GM23338 (cell line): Measurements from ENCODE around the gene KRT16. TPM values are rescaled to one million over a fixed set of nuclear protein-coding genes. Genes with fewer than 3 reads are reported as not detected.

Experiments used
- EZH2 ChIP-seq: fragments of 200-600 bp; sonication (generic); IDR thresholded peaks from one replicate; pipeline ENCODE4 v1.8.0; 2017; ENCODE audit warnings: antibody characterized with exemption, mild to moderate bottlenecking, low read depth; ENCODE audit not compliant: unreplicated experiment
- EZH2phosphoT487 ChIP-seq: fragments of 200-600 bp; sonication (generic); IDR thresholded peaks from one replicate; pipeline ENCODE4 v1.8.1; 2018; ENCODE audit warnings: antibody characterized with exemption; ENCODE audit not compliant: unreplicated experiment
- JUNB ChIP-seq: IDR thresholded peaks from one replicate; pipeline ENCODE4 v1.6.1; 2016; ENCODE audit warnings: antibody characterized with exemption; ENCODE audit not compliant: unreplicated experiment
- NANOG ChIP-seq: IDR thresholded peaks from 2 replicates; pipeline ENCODE4 v1.6.1; 2016; ENCODE audit warnings: antibody characterized with exemption, borderline replicate concordance
- POLR2AphosphoS5 ChIP-seq: IDR thresholded peaks from 2 replicates; pipeline ENCODE4 v1.6.1; 2016; ENCODE audit warnings: antibody characterized with exemption, low read depth
- polyA plus RNA-seq: library from polyadenylated mRNA; unstranded; fragments of >200 nt; fragmentation: Nextera tagmentation; extraction: Ambion mirVana; gene quantifications from 2 replicates; pipeline ENCODE4 v1.2.1, GENCODE V29; 2016
- total RNA-seq: library from RNA; depleted of rRNA; stranded (reverse); fragments of >200 nt; shearing (Covaris generic); gene quantifications from 2 replicates; pipeline ENCODE4 v1.2.3, GENCODE V29; 2014
- TF ChIP-seq, protein P1 (sequence below): fragments of 250-450 bp; sonication (Bioruptor Pico); IDR thresholded peaks from 2 replicates; pipeline ENCODE4 v1.5.0; 2020; ENCODE audit warnings: mild to moderate bottlenecking, moderate library complexity
- TF ChIP-seq, protein P2 (sequence below): IDR thresholded peaks from one replicate; pipeline ENCODE4 v1.6.1; 2018; ENCODE audit warnings: antibody characterized with exemption; ENCODE audit not compliant: unreplicated experiment

The KRT16 gene
- total and polyA plus RNA-seq, 2 experiments from 2014 or later: not detected

GRCh38 chr17:41653421-41653820 lies 40.9 kb upstream of the KRT16 start (continued):
- TF ChIP-seq, protein P1, sequence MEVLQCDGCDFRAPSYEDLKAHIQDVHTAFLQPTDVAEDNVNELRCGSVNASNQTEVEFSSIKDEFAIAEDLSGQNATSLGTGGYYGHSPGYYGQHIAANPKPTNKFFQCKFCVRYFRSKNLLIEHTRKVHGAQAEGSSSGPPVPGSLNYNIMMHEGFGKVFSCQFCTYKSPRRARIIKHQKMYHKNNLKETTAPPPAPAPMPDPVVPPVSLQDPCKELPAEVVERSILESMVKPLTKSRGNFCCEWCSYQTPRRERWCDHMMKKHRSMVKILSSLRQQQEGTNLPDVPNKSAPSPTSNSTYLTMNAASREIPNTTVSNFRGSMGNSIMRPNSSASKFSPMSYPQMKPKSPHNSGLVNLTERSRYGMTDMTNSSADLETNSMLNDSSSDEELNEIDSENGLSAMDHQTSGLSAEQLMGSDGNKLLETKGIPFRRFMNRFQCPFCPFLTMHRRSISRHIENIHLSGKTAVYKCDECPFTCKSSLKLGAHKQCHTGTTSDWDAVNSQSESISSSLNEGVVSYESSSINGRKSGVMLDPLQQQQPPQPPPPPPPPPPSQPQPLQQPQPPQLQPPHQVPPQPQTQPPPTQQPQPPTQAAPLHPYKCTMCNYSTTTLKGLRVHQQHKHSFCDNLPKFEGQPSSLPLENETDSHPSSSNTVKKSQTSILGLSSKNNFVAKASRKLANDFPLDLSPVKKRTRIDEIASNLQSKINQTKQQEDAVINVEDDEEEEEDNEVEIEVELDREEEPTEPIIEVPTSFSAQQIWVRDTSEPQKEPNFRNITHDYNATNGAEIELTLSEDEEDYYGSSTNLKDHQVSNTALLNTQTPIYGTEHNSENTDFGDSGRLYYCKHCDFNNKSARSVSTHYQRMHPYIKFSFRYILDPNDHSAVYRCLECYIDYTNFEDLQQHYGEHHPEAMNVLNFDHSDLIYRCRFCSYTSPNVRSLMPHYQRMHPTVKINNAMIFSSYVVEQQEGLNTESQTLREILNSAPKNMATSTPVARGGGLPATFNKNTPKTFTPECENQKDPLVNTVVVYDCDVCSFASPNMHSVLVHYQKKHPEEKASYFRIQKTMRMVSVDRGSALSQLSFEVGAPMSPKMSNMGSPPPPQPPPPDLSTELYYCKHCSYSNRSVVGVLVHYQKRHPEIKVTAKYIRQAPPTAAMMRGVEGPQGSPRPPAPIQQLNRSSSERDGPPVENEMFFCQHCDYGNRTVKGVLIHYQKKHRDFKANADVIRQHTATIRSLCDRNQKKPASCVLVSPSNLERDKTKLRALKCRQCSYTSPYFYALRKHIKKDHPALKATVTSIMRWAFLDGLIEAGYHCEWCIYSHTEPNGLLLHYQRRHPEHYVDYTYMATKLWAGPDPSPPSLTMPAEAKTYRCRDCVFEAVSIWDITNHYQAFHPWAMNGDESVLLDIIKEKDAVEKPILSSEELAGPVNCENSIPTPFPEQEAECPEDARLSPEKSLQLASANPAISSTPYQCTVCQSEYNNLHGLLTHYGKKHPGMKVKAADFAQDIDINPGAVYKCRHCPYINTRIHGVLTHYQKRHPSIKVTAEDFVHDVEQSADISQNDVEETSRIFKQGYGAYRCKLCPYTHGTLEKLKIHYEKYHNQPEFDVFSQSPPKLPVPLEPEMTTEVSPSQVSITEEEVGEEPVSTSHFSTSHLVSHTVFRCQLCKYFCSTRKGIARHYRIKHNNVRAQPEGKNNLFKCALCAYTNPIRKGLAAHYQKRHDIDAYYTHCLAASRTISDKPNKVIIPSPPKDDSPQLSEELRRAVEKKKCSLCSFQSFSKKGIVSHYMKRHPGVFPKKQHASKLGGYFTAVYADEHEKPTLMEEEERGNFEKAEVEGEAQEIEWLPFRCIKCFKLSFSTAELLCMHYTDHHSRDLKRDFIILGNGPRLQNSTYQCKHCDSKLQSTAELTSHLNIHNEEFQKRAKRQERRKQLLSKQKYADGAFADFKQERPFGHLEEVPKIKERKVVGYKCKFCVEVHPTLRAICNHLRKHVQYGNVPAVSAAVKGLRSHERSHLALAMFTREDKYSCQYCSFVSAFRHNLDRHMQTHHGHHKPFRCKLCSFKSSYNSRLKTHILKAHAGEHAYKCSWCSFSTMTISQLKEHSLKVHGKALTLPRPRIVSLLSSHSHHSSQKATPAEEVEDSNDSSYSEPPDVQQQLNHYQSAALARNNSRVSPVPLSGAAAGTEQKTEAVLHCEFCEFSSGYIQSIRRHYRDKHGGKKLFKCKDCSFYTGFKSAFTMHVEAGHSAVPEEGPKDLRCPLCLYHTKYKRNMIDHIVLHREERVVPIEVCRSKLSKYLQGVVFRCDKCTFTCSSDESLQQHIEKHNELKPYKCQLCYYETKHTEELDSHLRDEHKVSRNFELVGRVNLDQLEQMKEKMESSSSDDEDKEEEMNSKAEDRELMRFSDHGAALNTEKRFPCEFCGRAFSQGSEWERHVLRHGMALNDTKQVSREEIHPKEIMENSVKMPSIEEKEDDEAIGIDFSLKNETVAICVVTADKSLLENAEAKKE (CRISPR knock-in tag): no peak
- TF ChIP-seq EZH2phosphoT487 (no peak), POLR2AphosphoS5 (no peak), JUNB (no peak), NANOG (no peak), EZH2 (no peak)
- TF ChIP-seq, protein P2, sequence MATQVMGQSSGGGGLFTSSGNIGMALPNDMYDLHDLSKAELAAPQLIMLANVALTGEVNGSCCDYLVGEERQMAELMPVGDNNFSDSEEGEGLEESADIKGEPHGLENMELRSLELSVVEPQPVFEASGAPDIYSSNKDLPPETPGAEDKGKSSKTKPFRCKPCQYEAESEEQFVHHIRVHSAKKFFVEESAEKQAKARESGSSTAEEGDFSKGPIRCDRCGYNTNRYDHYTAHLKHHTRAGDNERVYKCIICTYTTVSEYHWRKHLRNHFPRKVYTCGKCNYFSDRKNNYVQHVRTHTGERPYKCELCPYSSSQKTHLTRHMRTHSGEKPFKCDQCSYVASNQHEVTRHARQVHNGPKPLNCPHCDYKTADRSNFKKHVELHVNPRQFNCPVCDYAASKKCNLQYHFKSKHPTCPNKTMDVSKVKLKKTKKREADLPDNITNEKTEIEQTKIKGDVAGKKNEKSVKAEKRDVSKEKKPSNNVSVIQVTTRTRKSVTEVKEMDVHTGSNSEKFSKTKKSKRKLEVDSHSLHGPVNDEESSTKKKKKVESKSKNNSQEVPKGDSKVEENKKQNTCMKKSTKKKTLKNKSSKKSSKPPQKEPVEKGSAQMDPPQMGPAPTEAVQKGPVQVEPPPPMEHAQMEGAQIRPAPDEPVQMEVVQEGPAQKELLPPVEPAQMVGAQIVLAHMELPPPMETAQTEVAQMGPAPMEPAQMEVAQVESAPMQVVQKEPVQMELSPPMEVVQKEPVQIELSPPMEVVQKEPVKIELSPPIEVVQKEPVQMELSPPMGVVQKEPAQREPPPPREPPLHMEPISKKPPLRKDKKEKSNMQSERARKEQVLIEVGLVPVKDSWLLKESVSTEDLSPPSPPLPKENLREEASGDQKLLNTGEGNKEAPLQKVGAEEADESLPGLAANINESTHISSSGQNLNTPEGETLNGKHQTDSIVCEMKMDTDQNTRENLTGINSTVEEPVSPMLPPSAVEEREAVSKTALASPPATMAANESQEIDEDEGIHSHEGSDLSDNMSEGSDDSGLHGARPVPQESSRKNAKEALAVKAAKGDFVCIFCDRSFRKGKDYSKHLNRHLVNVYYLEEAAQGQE: no peak
